ENCODE data around the gene ARHGEF28.

ARHGEF28 gene

GRCh38 chr5:73619606-73620333, 6.2 kb upstream of the ARHGEF28 start:
- no peak for DNase-seq

- no peak for DNase-seq
Observed at GRCh38 chr5:73620334-73620687, 5.7 kb upstream of the ARHGEF28 start.

GRCh38 chr5:73623060-73623459, 2.9 kb upstream of the ARHGEF28 start:
- DNase-seq: no peak

- DNase-seq: peak; percentile 0
Observed at GRCh38 chr5:73623901-73624404, 2.0 kb upstream of the ARHGEF28 start.

DNA sequence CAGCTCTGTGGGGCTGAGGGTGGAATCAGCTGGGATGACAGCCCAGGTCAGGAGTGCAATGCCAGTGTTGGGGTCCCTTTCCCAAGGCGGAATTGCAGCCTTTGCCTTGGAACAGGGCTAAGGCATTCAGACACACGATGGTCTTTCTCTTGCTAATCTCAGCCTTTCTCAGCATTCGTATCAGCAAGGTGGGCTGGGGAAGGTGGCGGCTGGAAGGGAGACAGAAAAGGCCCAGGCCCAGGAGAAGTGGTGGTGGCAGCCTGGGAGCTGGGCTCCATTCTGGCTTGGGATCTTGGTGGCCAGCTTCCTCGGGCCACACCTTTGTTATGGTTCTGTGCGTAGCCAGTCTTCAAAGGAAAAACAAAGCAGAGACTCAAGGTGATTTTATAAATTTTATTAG, 1.1 kb upstream of the ARHGEF28 start:
- DNase-seq: no peak

DNA sequence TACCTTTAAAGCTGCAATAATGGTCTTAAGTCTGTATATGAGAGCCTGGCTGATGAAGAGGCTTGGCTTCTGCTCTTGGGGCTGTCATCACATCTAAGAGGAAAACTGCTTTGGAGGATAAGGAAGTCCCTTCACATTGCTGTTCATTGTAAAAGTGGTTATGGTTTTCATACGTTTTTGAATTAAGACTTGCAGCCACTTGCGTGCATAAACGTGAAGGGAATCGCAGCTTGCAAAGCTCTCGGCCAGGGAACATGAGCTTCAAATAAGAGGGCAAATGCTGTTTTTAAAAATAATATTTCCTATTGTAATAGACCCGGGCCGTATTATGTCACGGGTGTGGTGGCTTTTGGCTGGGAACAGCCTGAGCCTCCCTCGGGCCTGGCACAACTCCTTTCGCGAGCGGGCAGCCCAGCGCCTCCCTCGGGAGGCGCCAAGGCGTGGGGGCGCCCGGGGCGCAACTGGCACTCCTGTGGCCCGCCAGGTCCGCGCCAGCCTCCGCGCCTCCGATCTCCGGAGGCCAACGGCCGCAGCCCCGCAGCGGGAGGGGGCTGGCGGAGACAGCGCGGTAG, 538 bp upstream of the ARHGEF28 start:
- DNase-seq: peak; percentile 1

GRCh38 chr5:73626814-73627313, 868 bp downstream of the ARHGEF28 start:
- no peak for DNase-seq

DNA sequence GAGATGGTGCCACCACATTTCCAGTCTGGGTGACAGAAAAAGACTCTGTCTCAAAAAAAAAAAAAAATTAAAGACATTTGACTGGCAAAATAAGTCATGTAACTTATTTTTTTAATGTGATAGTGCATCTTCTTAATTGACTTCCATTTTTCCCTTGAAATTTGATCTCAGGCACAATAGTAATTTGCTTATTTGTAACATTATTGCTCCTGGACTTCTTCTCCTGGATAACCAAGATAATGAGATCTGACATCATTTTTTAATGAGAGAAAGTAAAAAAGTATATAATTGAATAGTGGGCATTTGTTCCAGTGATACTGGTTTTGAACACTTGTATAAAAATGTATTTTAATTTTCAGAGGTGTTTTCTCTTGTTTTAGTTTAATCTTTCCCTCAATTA, 3.5 kb downstream of the ARHGEF28 start:
- no peak for DNase-seq

DNA sequence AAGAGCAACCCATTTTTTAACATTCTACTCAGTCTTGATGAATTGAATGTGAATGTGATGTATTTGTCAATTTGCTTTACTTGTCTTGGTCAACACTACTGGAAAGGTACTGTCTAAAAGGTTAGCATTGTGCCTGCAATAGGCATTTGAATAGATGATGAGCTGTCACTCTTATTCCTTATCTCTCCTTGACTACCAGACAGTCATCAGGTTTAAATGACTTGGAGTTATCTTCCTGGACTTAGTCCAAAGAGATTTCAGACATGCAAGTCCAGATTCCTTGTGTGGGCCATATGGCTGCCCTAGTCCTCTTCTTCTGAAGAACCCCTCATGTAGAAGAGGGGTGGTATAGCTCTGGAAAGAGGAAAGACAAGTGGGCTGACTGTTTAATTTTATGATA, 4.8 kb downstream of the ARHGEF28 start:
- DNase-seq: no peak

GRCh38 chr5:73631500-73631899, 5.5 kb downstream of the ARHGEF28 start:
- no peak for DNase-seq

GRCh38 chr5:73633060-73633459, 7.1 kb downstream of the ARHGEF28 start:
- DNase-seq: no peak

DNA sequence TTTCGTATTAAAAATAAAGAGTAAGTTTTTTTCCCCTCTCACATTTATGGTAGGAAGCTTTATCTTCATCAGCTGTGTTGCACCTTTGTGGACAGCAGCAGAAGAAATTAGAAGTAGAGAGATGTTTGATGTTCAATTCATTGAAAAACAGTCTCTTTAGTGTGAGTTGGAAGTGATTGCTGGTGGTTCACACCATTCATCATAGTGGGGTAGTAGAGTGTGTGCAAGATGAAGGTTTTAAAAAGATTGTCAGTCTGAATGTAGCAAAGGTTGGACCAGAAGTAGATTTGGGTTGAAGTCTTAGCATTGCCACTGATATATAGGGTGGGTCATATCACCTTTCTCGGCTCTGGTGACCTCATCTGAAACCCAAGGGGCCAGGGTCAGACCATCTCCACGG, 10.4 kb downstream of the ARHGEF28 start:
- no peak for DNase-seq

DNA sequence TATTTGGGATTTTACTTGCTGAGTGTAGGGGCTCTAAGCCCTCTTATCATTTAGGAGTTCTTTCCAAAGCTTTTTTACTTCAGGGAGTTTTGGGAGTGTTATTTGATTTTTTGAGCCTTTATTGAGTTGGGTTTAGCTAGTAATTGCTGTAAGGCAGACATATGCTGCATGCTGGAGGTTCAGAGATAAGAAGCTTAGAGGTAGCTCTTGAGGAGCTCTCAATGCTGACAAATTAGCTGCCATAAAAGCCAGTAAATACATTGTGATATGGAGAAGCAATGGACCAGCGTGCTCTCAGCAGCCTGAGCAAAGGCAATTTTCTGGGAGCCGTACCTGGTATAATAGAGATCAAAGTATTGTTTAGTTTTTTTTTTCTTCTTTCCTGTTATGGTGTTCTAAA, 11.6 kb downstream of the ARHGEF28 start:
- no peak for DNase-seq

DNA sequence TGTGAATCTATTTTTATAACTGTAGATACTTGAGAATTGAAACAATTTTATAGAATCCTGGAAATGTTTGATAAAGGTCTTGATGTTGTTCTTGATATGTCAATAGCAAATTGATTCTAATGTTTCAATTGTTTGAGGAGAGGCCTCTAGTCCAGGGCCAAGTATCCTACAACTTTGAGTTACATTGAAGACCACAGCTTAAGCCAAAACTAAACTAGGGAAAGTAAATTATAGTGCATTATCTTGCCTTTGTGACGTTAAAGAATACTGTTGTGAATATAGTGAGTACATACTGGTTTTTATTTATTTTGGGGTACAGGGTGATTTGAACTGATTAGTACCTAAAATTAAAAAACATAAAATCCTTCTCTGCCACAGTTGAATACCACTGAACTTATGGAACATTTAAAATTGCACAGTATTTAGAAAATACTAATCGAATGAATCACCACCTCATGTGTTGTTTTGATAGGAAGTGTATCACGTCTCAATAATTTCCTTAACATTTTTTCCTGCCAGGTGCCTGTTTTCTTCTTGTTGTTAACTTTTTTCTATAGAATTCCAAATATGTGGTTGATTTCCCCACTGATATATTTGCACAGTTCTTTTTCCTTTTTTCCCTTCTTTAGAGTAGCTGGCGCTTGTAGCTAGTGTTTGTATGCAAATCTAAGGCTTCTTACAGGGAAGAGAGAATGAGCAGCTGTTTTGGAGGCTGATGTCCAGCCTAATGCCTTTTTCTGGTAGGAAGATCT, 12.5 kb downstream of the ARHGEF28 start:
- no peak for DNase-seq

- no peak for DNase-seq
Observed at GRCh38 chr5:73640861-73641320, 14.9 kb downstream of the ARHGEF28 start.

DNA sequence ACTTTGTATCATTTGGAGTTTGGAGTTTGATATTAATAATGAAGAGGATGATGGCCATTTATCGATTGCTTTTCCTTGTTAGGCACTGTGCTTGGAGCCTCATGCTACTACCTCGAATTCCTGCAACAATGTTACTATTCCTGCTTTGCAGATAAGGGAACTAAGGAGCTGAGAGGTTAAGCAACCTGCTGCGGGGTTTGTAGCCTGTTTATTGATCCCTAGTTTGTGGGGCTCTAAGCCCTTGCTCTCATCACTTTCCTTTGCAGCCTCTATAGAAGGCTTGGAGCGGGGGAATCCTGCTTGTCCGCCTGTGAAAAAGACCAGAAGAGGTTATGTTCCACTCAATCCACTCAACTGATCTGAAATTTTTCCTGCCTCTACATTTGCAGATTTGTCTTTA, 15.8 kb downstream of the ARHGEF28 start:
- no peak for DNase-seq

GRCh38 chr5:73642344-73642743, 16.3 kb downstream of the ARHGEF28 start:
- DNase-seq: no peak

- no peak for DNase-seq
Observed at GRCh38 chr5:73644385-73644963, 18.5 kb downstream of the ARHGEF28 start.

DNA sequence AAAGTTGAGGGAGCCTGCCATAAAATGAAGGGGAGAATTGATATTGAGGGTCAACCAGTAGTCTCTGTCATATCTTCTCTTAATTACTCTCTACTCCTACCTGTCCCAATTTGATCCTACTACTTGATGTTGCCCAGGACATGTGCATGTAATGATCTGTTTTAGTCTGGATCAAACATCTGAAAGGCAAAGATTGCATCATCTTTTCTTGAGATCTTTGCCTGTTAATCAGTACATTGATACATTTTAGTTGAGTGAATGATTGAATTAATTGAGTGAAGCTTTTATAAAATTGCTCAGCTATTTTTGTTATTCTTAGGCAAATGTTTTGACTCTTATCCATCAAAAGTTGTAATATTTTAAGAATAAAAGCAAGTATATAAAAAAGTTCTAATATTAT, 21.7 kb downstream of the ARHGEF28 start:
- no peak for DNase-seq

DNA sequence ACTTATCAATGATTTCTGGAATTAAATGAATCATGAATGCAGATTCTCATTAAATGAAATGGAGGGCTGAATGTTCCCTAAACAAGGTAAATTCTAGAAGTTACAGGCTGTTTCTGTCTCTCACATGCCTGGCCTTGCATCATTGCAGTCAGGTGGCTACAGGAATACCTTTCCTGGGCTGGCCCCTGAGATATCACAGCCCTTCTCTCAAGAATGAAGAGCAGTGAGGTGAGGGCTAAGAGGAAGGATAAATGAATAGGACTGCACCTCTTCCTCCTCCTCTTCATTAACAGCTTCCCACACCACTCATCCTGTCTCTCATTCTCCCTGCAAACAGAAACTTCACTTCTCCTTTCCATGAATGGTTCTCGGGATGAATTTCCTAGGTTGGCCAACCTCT, 22.5 kb downstream of the ARHGEF28 start:
- no peak for DNase-seq

- no peak for DNase-seq
Observed at GRCh38 chr5:73649926-73650325, 23.9 kb downstream of the ARHGEF28 start.

DNA sequence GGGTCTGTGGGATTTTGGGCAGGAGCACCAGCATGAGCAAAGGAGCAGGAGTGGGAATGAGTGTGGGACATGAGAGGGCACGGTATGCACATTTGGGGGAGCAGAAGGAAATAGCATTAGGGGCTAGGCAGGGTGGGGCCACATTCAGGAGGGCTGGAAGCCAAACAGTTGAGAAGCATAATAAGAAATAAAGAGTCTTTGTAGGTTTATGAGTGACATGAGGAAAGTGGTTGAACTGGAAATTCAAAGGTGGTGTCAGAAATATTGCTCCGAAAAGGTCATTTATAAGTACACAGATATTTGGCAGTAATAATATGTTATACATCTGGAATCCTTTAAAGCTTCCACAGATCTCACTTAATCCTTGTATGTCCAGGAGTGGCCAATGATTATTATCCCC, 26.4 kb downstream of the ARHGEF28 start:
- no peak for DNase-seq

DNA sequence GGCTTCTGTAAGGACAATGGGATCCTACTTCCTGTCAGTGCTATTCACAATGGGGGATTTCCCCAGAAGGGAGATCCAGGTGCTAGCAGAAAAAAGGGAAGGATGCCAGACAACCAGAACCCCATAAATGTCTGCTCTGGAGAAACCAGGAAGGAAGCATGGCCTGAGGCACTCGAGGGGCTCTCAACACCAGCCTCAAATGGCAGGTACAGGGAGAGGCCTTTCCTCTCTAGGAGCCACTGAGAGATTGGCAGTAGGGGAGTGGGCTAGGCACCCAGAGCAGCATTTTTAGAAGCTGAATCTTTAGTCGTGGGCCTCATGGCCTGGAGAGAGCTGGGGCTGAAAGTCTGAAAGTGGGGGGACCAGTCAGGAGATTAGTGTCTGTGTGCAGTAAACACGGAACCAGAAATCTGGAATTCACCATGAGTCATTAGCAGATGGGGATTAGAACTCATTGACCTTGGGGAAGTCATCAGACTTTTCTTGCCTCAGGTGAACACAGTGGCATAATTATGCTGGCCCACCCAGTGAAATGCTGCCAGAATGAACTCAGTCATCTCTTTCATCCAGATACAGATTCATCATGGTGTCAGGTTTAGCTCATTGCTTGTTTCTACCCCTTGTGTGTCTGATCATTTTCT, 28.3 kb downstream of the ARHGEF28 start:
- no peak for DNase-seq

All from NCI-H526 treated with DMSO at 0.1 percent for 48 hours (cell line).